MCF 10A (cell line): ENCODE data around the gene SRSF2. TPM values are rescaled to one million over a fixed set of nuclear protein-coding genes. Genes with fewer than 3 reads are reported as not detected.

Experiments
- BruUV-seq: library from RNA; stranded (reverse); fragments of 400-500 nt; replicated peaks from 2 replicates; lab custom pipeline; 2021; lab: Mats Ljungman, UMichigan
- CTCF ChIA-PET: fragments of 300-600 bp; sonication (Branson Sonifier 250); formaldehyde crosslinking; extraction: SDS; loops from one replicate; lab custom pipeline; 2021; ENCODE audit warnings: antibody characterized with exemption, inconsistent platforms; lab: Yijun Ruan, JAX
- POLR2A ChIA-PET: fragments of 300-600, 350-650 bp; sonication (Branson Sonifier 250); formaldehyde crosslinking; extraction: SDS; loops from one replicate; lab custom pipeline; 2020; ENCODE audit warnings: antibody characterized with exemption, inconsistent platforms; lab: Yijun Ruan, JAX
- DNase-seq: peaks from one replicate; pipeline ENCODE4 v3.0.0-alpha.2; 2018; ENCODE audit not compliant: unreplicated experiment
- H3K27ac Mint-ChIP-seq: one replicate; pipeline ENCODE4 v1.8.0; 2022; ENCODE audit warnings: mild to moderate bottlenecking, low read depth, mixed read lengths; ENCODE audit not compliant: unreplicated experiment
- H3K27me3 Mint-ChIP-seq: one replicate; pipeline ENCODE4 v1.8.0; 2022; ENCODE audit warnings: mixed read lengths; ENCODE audit not compliant: insufficient read depth, unreplicated experiment
- H3K36me3 Mint-ChIP-seq: one replicate; pipeline ENCODE4 v1.8.0; 2022; ENCODE audit warnings: mild to moderate bottlenecking, moderate library complexity, mixed read lengths; ENCODE audit not compliant: insufficient read depth, unreplicated experiment
- H3K4me1 Mint-ChIP-seq: one replicate; pipeline ENCODE4 v1.8.0; 2022; ENCODE audit warnings: mixed read lengths; ENCODE audit not compliant: insufficient read depth, unreplicated experiment
- H3K4me3 Mint-ChIP-seq: one replicate; pipeline ENCODE4 v1.8.0; 2022; ENCODE audit warnings: mild to moderate bottlenecking, moderate library complexity, mixed read lengths; ENCODE audit not compliant: unreplicated experiment
- H3K9me3 Mint-ChIP-seq: one replicate; pipeline ENCODE4 v1.8.0; 2022; ENCODE audit warnings: mixed read lengths; ENCODE audit not compliant: unreplicated experiment
- CTCF ChIP-seq: fragments of 200-600 bp; IDR thresholded peaks from one replicate; pipeline ENCODE4 v1.8.0; 2022; ENCODE audit warnings: antibody characterized with exemption, mild to moderate bottlenecking; ENCODE audit not compliant: unreplicated experiment
- intact Hi-C: fragments of 100-400 bp; cut with micrococcal nuclease; formaldehyde crosslinking; loops from 2 replicates; pipeline ENCODE4 v1.14.1; 2022
- total RNA-seq: library from RNA; stranded (reverse); gene quantifications from 2 replicates; pipeline ENCODE4 v1.2.3, GENCODE V29; 2022

Gene SRSF2
- total RNA-seq, 1 experiment from 2014 or later = 168 TPM

GRCh38 chr17:76720941-76721340 is 16.2 kb downstream of the SRSF2 start:
- Mint-ChIP-seq H3K27me3 (no peaks in the 10 kb centered on the region), H3K27ac (no peak overlapping the region)
- CTCF ChIA-PET = interaction anchor here (0.6 to 1.1 kb wide), 2 partner anchors 198 to 354 kb away, joined by 3 to 5 read pairs; no protein-coding TSS in a partner anchor

GRCh38 chr17:76720211-76720610 is 16.9 kb downstream of the SRSF2 start:
- ChIA-PET POLR2A (no interaction called here), CTCF (interaction anchor here (1.1 kb wide), 1 partner anchor 198 kb away, joined by 3 read pairs; no protein-coding TSS in a partner anchor)
- peaks cover 13% of the 10 kb centered on the region for H3K4me1 Mint-ChIP-seq
- no peaks in the 10 kb centered on the region for H3K27me3 Mint-ChIP-seq
- no peaks in the 10 kb centered on the region for H3K9me3 Mint-ChIP-seq
- no peak for TF ChIP-seq CTCF
- no TSS peak for BruUV-seq
- intact Hi-C loops = no loop called here
- no peak for DNase-seq
- H3K36me3 Mint-ChIP-seq = peaks cover 98% of the 10 kb centered on the region
- H3K27ac Mint-ChIP-seq = no peak overlapping the region
- H3K4me3 Mint-ChIP-seq = no peak overlapping the region

More at GRCh38 chr17:76720941-76721340, 16.2 kb downstream of the SRSF2 start:
- POLR2A ChIA-PET = interaction anchor here (1.0 to 1.2 kb wide), 2 partner anchors 9 to 80 kb away, joined by 3 to 4 read pairs; no protein-coding TSS in a partner anchor
- TF ChIP-seq CTCF = no peak
- no peak for DNase-seq
- H3K4me1 Mint-ChIP-seq = peaks cover 13% of the 10 kb centered on the region
- peaks cover 98% of the 10 kb centered on the region for H3K36me3 Mint-ChIP-seq
- no peaks in the 10 kb centered on the region for H3K9me3 Mint-ChIP-seq
- intact Hi-C loops = no loop called here
- BruUV-seq = no TSS peak
- no peak overlapping the region for H3K4me3 Mint-ChIP-seq

- ChIA-PET CTCF (interaction anchor here (0.8 to 1.6 kb wide), 3 partner anchors 9 to 94 kb away, joined by 3 to 7 read pairs (median 3); no protein-coding TSS in a partner anchor), POLR2A (interaction anchor here (0.6 to 5.3 kb wide), 3 partner anchors 7 to 18 kb away, joined by 3 to 51 read pairs (median 20); partner anchors contain the start of genes JMJD6, METTL23 and SRSF2)
- no peak for DNase-seq
- Mint-ChIP-seq H3K4me3 (no peak overlapping the region), H3K9me3 (no peaks in the 10 kb centered on the region), H3K36me3 (peaks cover 99% of the 10 kb centered on the region), H3K27ac (no peak overlapping the region), H3K27me3 (no peaks in the 10 kb centered on the region), H3K4me1 (peaks cover 13% of the 10 kb centered on the region)
- intact Hi-C loops = loop anchor here (5.0 to 10.0 kb wide), 2 partner anchors 36 to 164 kb away; no protein-coding TSS in a partner anchor
- no TSS peak for BruUV-seq
- no peak for TF ChIP-seq CTCF
These were observed 18.6 kb downstream of the SRSF2 start for GRCh38 chr17:76718516-76718915.

- TF ChIP-seq CTCF = no peak
These were observed 20.3 kb downstream of the SRSF2 start for GRCh38 chr17:76716839-76717215.

More at GRCh38 chr17:76716839-76717215, 20.3 kb downstream of the SRSF2 start:
- H3K36me3 Mint-ChIP-seq = peaks cover 94% of the 10 kb centered on the region
- no peaks in the 10 kb centered on the region for H3K27me3 Mint-ChIP-seq
- intact Hi-C loops = loop anchor here (5.0 to 10.0 kb wide), 2 partner anchors 35 to 162 kb away; no protein-coding TSS in a partner anchor
- H3K4me3 Mint-ChIP-seq = no peak overlapping the region
- peaks cover 13% of the 10 kb centered on the region for H3K4me1 Mint-ChIP-seq
- peak; percentile 57 for DNase-seq
- ChIA-PET CTCF (interaction anchor here (0.6 to 1.7 kb wide), 5 partner anchors 11 to 1017 kb away, joined by 3 to 7 read pairs (median 4); no protein-coding TSS in a partner anchor), POLR2A (interaction anchor here (0.6 to 5.3 kb wide), 12 partner anchors 8 to 166 kb away, joined by 3 to 51 read pairs (median 6); partner anchors contain the start of genes JMJD6, METTL23, MFSD11 and ST6GALNAC2)
- H3K27ac Mint-ChIP-seq = peak overlapping the region; percentile 55
- H3K9me3 Mint-ChIP-seq = no peaks in the 10 kb centered on the region
- BruUV-seq = no TSS peak
